Mucosa of descending colon (tissue), 3 donors: ENCODE data around the gene PLXDC2. TPM values are rescaled to one million over a fixed set of nuclear protein-coding genes. Genes with fewer than 3 reads are reported as not detected.

Source experiments
- ATAC-seq: fragments of 200-7000 bp; cut with Tn5 transposase; one replicate; pipeline ENCODE4 v1.9.1; 2020; ENCODE audit warnings: mild to moderate bottlenecking, moderate library complexity
- DNase-seq, 3 donors: peaks; one replicate each; pipeline ENCODE4 v3.0.0-alpha.2; 2020
- H3K36me3 ChIP-seq: fragments of 200-600 bp; one replicate; pipeline ENCODE4 v1.8.0; 2021; ENCODE audit warnings: low read depth, mild to moderate bottlenecking
- H3K4me1 ChIP-seq: fragments of 200-600 bp; one replicate; pipeline ENCODE4 v1.8.0; 2021; ENCODE audit warnings: low read depth, mild to moderate bottlenecking
- H3K4me3 ChIP-seq: fragments of 200-600 bp; one replicate; pipeline ENCODE4 v1.8.0; 2021; ENCODE audit warnings: mild to moderate bottlenecking
- H3K9me3 ChIP-seq: fragments of 200-600 bp; one replicate; pipeline ENCODE4 v1.8.0; 2021; ENCODE audit warnings: mild to moderate bottlenecking
- CTCF ChIP-seq: fragments of 200-600 bp; IDR thresholded peaks from one replicate; pipeline ENCODE4 v1.8.0; 2022; ENCODE audit warnings: antibody characterized with exemption, mild to moderate bottlenecking
- intact Hi-C, 2 donors: fragments of 100-400 bp; cut with DNase I in 1 of 2; cut with micrococcal nuclease in 1 of 2; formaldehyde crosslinking; loops; one replicate each; pipeline versions ENCODE4 v1.11.0 to v1.11.1; 2022; cut with DNase I, micrococcal nuclease
- total RNA-seq, 3 donors: library from RNA; stranded (reverse); fragmentation: NEBNext Ultra II Directional in 2 of 3; extraction: Animal tissue kit (Norgen Biotek cat#: 25700) in 2 of 3; gene quantifications; one replicate each; pipeline versions ENCODE4 v1.2.1 to v1.2.4, GENCODE V29; 2021 to 2023
- donor health status: DM: no; HTN: no; CAD: no; lungs with moderate emphysema.
- donor health status: DM: no; HTN: no; CAD: no.
- donor health status: DM: no; HTN: yes; CAD: no.

PLXDC2 gene
- total RNA-seq, 3 donors from 2014 or later: 19.9 to 31.6 (median 30.3) TPM

GRCh38 chr10:19971343-19972052 lies 155.3 kb downstream of the PLXDC2 start:
- no peaks in the 10 kb centered on the region for H3K9me3 ChIP-seq
- no peaks in the 10 kb centered on the region for H3K4me1 ChIP-seq
- no peak overlapping the region for H3K4me3 ChIP-seq
- no peak for ATAC-seq
- intact Hi-C loops: no loop called here
- H3K36me3 ChIP-seq: no peaks in the 10 kb centered on the region
- DNase-seq: no peak
- no peak for TF ChIP-seq CTCF

- Histone ChIP-seq H3K4me1 (no peaks in the 10 kb centered on the region), H3K36me3 (no peaks in the 10 kb centered on the region), H3K4me3 (no peak overlapping the region), H3K9me3 (no peaks in the 10 kb centered on the region)
- intact Hi-C loops: no loop called here
- TF ChIP-seq CTCF: no peak
- DNase-seq (no peak), ATAC-seq (no peak)
Measured at GRCh38 chr10:19974138-19974537, 157.9 kb downstream of the PLXDC2 start.

GRCh38 chr10:19974554-19974953 lies 158.3 kb downstream of the PLXDC2 start:
- no peak overlapping the region for H3K4me3 ChIP-seq
- intact Hi-C loops: no loop called here
- no peaks in the 10 kb centered on the region for H3K9me3 ChIP-seq

GRCh38 chr10:19977097-19977521 lies 160.9 kb downstream of the PLXDC2 start:
- Histone ChIP-seq H3K9me3 (no peaks in the 10 kb centered on the region), H3K4me3 (no peak overlapping the region), H3K4me1 (no peaks in the 10 kb centered on the region), H3K36me3 (no peaks in the 10 kb centered on the region)
- TF ChIP-seq CTCF: no peak
- ATAC-seq: no peak
- intact Hi-C loops: no loop called here
- no peak for DNase-seq

More at GRCh38 chr10:19974554-19974953, 158.3 kb downstream of the PLXDC2 start:
- DNase-seq: no peak
- Histone ChIP-seq H3K4me1 (no peaks in the 10 kb centered on the region), H3K36me3 (no peaks in the 10 kb centered on the region)
- ATAC-seq: no peak
- TF ChIP-seq CTCF: no peak

GRCh38 chr10:19979628-19980027 lies 163.4 kb downstream of the PLXDC2 start:
- Histone ChIP-seq H3K9me3 (no peaks in the 10 kb centered on the region), H3K4me1 (no peaks in the 10 kb centered on the region), H3K36me3 (no peaks in the 10 kb centered on the region), H3K4me3 (no peak overlapping the region)
- intact Hi-C loops: no loop called here
- DNase-seq (no peak), ATAC-seq (no peak)
- no peak for TF ChIP-seq CTCF
